ENCODE data around the gene AFP.

AFP gene

GRCh38 chr4:73452953-73453700 lies 17.1 kb downstream of the AFP start:
- Histone ChIP-seq H3K4me3 (ENCODE audit: low read depth in 1 of 2, low read length in 2 of 2) (no peak overlapping the region), H3K27me3 (ENCODE audit: low read depth, low read length) (no peaks in the 10 kb centered on the region), H3K27ac (ENCODE audit: low read length) (no peak overlapping the region), H3K36me3 (ENCODE audit: control insufficient read depth in 1 of 2, insufficient read depth in 2 of 2, low read length in 2 of 2) (no peaks in the 10 kb centered on the region), H3K9me3 (ENCODE audit: control insufficient read depth in 1 of 2, low read length in 2 of 2) (no peaks in the 10 kb centered on the region), H3K4me1 (ENCODE audit: control insufficient read depth in 1 of 2, insufficient read depth in 2 of 2, low read length in 2 of 2) (no peaks in the 10 kb centered on the region)

- Histone ChIP-seq H3K36me3 (ENCODE audit: control insufficient read depth in 1 of 2, insufficient read depth in 2 of 2, low read length in 2 of 2) (no peaks in the 10 kb centered on the region), H3K27ac (ENCODE audit: low read length) (no peak overlapping the region), H3K4me1 (ENCODE audit: control insufficient read depth in 1 of 2, insufficient read depth in 2 of 2, low read length in 2 of 2) (no peaks in the 10 kb centered on the region), H3K27me3 (ENCODE audit: low read depth, low read length) (no peaks in the 10 kb centered on the region), H3K4me3 (ENCODE audit: low read depth in 1 of 2, low read length in 2 of 2) (no peak overlapping the region), H3K9me3 (ENCODE audit: control insufficient read depth in 1 of 2, low read length in 2 of 2) (no peaks in the 10 kb centered on the region)
Observed at GRCh38 chr4:73453701-73454005, 17.6 kb downstream of the AFP start.

GRCh38 chr4:73454920-73455319 lies 18.9 kb downstream of the AFP start:
- Histone ChIP-seq H3K4me3 (ENCODE audit: low read depth in 1 of 2, low read length in 2 of 2) (no peak overlapping the region), H3K4me1 (ENCODE audit: control insufficient read depth in 1 of 2, insufficient read depth in 2 of 2, low read length in 2 of 2) (no peaks in the 10 kb centered on the region), H3K9me3 (ENCODE audit: control insufficient read depth in 1 of 2, low read length in 2 of 2) (no peaks in the 10 kb centered on the region), H3K36me3 (ENCODE audit: control insufficient read depth in 1 of 2, insufficient read depth in 2 of 2, low read length in 2 of 2) (no peaks in the 10 kb centered on the region), H3K27me3 (ENCODE audit: low read depth, low read length) (no peaks in the 10 kb centered on the region), H3K27ac (ENCODE audit: low read length) (no peak overlapping the region)

GRCh38 chr4:73456177-73457022 lies 20.4 kb downstream of the AFP start:
- Histone ChIP-seq H3K4me3 (ENCODE audit: low read depth in 1 of 2, low read length in 2 of 2) (no peak overlapping the region), H3K9me3 (ENCODE audit: control insufficient read depth in 1 of 2, low read length in 2 of 2) (no peaks in the 10 kb centered on the region), H3K36me3 (ENCODE audit: control insufficient read depth in 1 of 2, insufficient read depth in 2 of 2, low read length in 2 of 2) (no peaks in the 10 kb centered on the region), H3K27ac (ENCODE audit: low read length) (no peak overlapping the region), H3K4me1 (ENCODE audit: control insufficient read depth in 1 of 2, insufficient read depth in 2 of 2, low read length in 2 of 2) (no peaks in the 10 kb centered on the region), H3K27me3 (ENCODE audit: low read depth, low read length) (no peaks in the 10 kb centered on the region)

GRCh38 chr4:73458184-73459047 lies 22.4 kb downstream of the AFP start:
- H3K27me3 ChIP-seq (ENCODE audit: low read depth, low read length), result no peaks in the 10 kb centered on the region
- no peaks in the 10 kb centered on the region for H3K36me3 ChIP-seq (ENCODE audit: control insufficient read depth in 1 of 2, insufficient read depth in 2 of 2, low read length in 2 of 2)
- no peaks in the 10 kb centered on the region for H3K4me1 ChIP-seq (ENCODE audit: control insufficient read depth in 1 of 2, insufficient read depth in 2 of 2, low read length in 2 of 2)
- no peaks in the 10 kb centered on the region for H3K9me3 ChIP-seq (ENCODE audit: control insufficient read depth in 1 of 2, low read length in 2 of 2)
- no peak overlapping the region for H3K4me3 ChIP-seq (ENCODE audit: low read depth in 1 of 2, low read length in 2 of 2)
- no peak overlapping the region for H3K27ac ChIP-seq (ENCODE audit: low read length)

- Histone ChIP-seq H3K9me3 (ENCODE audit: control insufficient read depth in 1 of 2, low read length in 2 of 2) (no peaks in the 10 kb centered on the region), H3K36me3 (ENCODE audit: control insufficient read depth in 1 of 2, insufficient read depth in 2 of 2, low read length in 2 of 2) (no peaks in the 10 kb centered on the region), H3K4me1 (ENCODE audit: control insufficient read depth in 1 of 2, insufficient read depth in 2 of 2, low read length in 2 of 2) (no peaks in the 10 kb centered on the region), H3K27ac (ENCODE audit: low read length) (no peak overlapping the region), H3K27me3 (ENCODE audit: low read depth, low read length) (no peaks in the 10 kb centered on the region), H3K4me3 (ENCODE audit: low read depth in 1 of 2, low read length in 2 of 2) (no peak overlapping the region)
Observed at GRCh38 chr4:73459048-73459421, 23.0 kb downstream of the AFP start.

GRCh38 chr4:73460913-73461522 lies 25.0 kb downstream of the AFP start:
- H3K9me3 ChIP-seq (ENCODE audit: control insufficient read depth in 1 of 2, low read length in 2 of 2), result no peaks in the 10 kb centered on the region
- H3K4me1 ChIP-seq (ENCODE audit: control insufficient read depth in 1 of 2, insufficient read depth in 2 of 2, low read length in 2 of 2), result no peaks in the 10 kb centered on the region
- H3K27me3 ChIP-seq (ENCODE audit: low read depth, low read length), result no peaks in the 10 kb centered on the region
- no peak overlapping the region for H3K4me3 ChIP-seq (ENCODE audit: low read depth in 1 of 2, low read length in 2 of 2)
- H3K36me3 ChIP-seq (ENCODE audit: control insufficient read depth in 1 of 2, insufficient read depth in 2 of 2, low read length in 2 of 2), result no peaks in the 10 kb centered on the region
- no peak overlapping the region for H3K27ac ChIP-seq (ENCODE audit: low read length)

GRCh38 chr4:73468170-73468569 lies 32.1 kb downstream of the AFP start:
- Histone ChIP-seq H3K27me3 (ENCODE audit: low read depth, low read length) (no peaks in the 10 kb centered on the region), H3K4me3 (ENCODE audit: low read depth in 1 of 2, low read length in 2 of 2) (no peak overlapping the region), H3K4me1 (ENCODE audit: control insufficient read depth in 1 of 2, insufficient read depth in 2 of 2, low read length in 2 of 2) (no peaks in the 10 kb centered on the region), H3K9me3 (ENCODE audit: control insufficient read depth in 1 of 2, low read length in 2 of 2) (no peaks in the 10 kb centered on the region), H3K27ac (ENCODE audit: low read length) (no peak overlapping the region), H3K36me3 (ENCODE audit: control insufficient read depth in 1 of 2, insufficient read depth in 2 of 2, low read length in 2 of 2) (no peaks in the 10 kb centered on the region)

GRCh38 chr4:73470728-73471127 lies 34.7 kb downstream of the AFP start:
- H3K9me3 ChIP-seq (ENCODE audit: control insufficient read depth in 1 of 2, low read length in 2 of 2), result peaks cover 0 to 6% of the 10 kb centered on the region in 2 donors
- no peaks in the 10 kb centered on the region for H3K36me3 ChIP-seq (ENCODE audit: control insufficient read depth in 1 of 2, insufficient read depth in 2 of 2, low read length in 2 of 2)

GRCh38 chr4:73477176-73477575 lies 41.2 kb downstream of the AFP start:
- Histone ChIP-seq H3K9me3 (ENCODE audit: control insufficient read depth in 1 of 2, low read length in 2 of 2) (peaks cover 0 to 6% of the 10 kb centered on the region in 2 donors), H3K36me3 (ENCODE audit: control insufficient read depth in 1 of 2, insufficient read depth in 2 of 2, low read length in 2 of 2) (no peaks in the 10 kb centered on the region), H3K27ac (ENCODE audit: low read length) (no peak overlapping the region), H3K27me3 (ENCODE audit: low read depth, low read length) (no peaks in the 10 kb centered on the region), H3K4me3 (ENCODE audit: low read depth in 1 of 2, low read length in 2 of 2) (no peak overlapping the region), H3K4me1 (ENCODE audit: control insufficient read depth in 1 of 2, insufficient read depth in 2 of 2, low read length in 2 of 2) (no peaks in the 10 kb centered on the region)

More at GRCh38 chr4:73470728-73471127, 34.7 kb downstream of the AFP start:
- H3K27ac ChIP-seq (ENCODE audit: low read length), result no peak overlapping the region
- H3K4me3 ChIP-seq (ENCODE audit: low read depth in 1 of 2, low read length in 2 of 2), result no peak overlapping the region
- no peaks in the 10 kb centered on the region for H3K27me3 ChIP-seq (ENCODE audit: low read depth, low read length)
- H3K4me1 ChIP-seq (ENCODE audit: control insufficient read depth in 1 of 2, insufficient read depth in 2 of 2, low read length in 2 of 2), result no peaks in the 10 kb centered on the region

- Histone ChIP-seq H3K9me3 (ENCODE audit: control insufficient read depth in 1 of 2, low read length in 2 of 2) (peaks cover 0 to 6% of the 10 kb centered on the region in 2 donors), H3K4me1 (ENCODE audit: control insufficient read depth in 1 of 2, insufficient read depth in 2 of 2, low read length in 2 of 2) (no peaks in the 10 kb centered on the region), H3K27me3 (ENCODE audit: low read depth, low read length) (no peaks in the 10 kb centered on the region), H3K4me3 (ENCODE audit: low read depth in 1 of 2, low read length in 2 of 2) (no peak overlapping the region), H3K27ac (ENCODE audit: low read length) (no peak overlapping the region), H3K36me3 (ENCODE audit: control insufficient read depth in 1 of 2, insufficient read depth in 2 of 2, low read length in 2 of 2) (no peaks in the 10 kb centered on the region)
Observed at GRCh38 chr4:73479323-73479722, 43.3 kb downstream of the AFP start.
